SK-N-SH (cell line): ENCODE data around the gene CRB2.

Source experiments
- EP300 ChIP-seq, 2 experiments: IDR thresholded peaks; 2 replicates each; pipeline versions ENCODE4 v1.4.0 to v1.6.1; 2012; ENCODE audit warnings: borderline replicate concordance in 1 of 2, low read depth in 1 of 2, low read length in 1 of 2
- FOXJ3 ChIP-seq: sonication (generic); formaldehyde crosslinking; IDR thresholded peaks from 2 replicates; pipeline ENCODE4 v1.5.1; 2020; ENCODE audit warnings: mild to moderate bottlenecking, missing genetic modification reagents
- NRF1 ChIP-seq: IDR thresholded peaks from 2 replicates; pipeline ENCODE4 v1.6.1; 2012; ENCODE audit warnings: low read depth, mild to moderate bottlenecking, low read length
- TCF12 ChIP-seq: IDR thresholded peaks from 2 replicates; pipeline ENCODE4 v1.4.0; 2012
- TF ChIP-seq, protein P1 (sequence below): IDR thresholded peaks from 2 replicates; pipeline ENCODE4 v1.4.0; 2012; ENCODE audit warnings: low read depth
- TF ChIP-seq, protein P2 (sequence below): fragments of 200-600 bp; sonication (generic); IDR thresholded peaks from 2 replicates; pipeline ENCODE4 v1.6.1; 2017; ENCODE audit warnings: antibody characterized with exemption, mild to moderate bottlenecking, moderate library complexity

DNA sequence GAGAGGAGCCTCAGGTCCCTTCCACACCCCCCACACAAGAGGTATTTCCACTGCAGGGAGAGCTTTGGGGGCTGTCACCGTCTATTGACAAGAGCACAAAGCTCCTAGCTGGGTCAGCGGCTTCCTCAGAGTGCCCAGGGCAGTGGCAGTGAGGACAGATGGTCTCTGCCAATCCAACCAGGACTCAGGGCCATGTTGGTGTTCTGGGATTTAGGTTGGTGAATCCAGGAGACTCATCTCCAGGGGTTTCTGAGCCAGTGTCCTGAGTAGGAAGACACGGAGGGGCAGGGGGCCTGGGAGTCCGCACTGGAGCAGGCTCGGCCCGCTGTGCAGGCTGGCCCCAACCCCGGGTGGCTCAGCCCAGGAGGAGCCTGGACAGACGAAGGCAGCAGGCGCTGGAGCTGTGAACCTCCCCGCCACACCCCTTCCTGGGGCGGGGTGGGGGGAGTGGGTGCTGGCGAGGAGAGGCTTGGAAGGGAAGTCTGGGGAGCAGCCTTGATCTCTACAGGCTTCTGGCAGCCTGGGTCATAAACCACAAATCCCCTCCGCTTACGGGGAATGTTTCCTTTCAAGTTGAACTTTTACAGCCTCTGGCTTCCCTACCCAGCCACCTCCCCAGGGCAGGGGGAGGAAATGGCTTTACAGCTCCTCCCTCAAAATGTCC, 19.6 kb downstream of the CRB2 start:
- TF ChIP-seq, protein P1, sequence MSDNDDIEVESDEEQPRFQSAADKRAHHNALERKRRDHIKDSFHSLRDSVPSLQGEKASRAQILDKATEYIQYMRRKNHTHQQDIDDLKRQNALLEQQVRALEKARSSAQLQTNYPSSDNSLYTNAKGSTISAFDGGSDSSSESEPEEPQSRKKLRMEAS, result no peak
- TF ChIP-seq, protein P2, sequence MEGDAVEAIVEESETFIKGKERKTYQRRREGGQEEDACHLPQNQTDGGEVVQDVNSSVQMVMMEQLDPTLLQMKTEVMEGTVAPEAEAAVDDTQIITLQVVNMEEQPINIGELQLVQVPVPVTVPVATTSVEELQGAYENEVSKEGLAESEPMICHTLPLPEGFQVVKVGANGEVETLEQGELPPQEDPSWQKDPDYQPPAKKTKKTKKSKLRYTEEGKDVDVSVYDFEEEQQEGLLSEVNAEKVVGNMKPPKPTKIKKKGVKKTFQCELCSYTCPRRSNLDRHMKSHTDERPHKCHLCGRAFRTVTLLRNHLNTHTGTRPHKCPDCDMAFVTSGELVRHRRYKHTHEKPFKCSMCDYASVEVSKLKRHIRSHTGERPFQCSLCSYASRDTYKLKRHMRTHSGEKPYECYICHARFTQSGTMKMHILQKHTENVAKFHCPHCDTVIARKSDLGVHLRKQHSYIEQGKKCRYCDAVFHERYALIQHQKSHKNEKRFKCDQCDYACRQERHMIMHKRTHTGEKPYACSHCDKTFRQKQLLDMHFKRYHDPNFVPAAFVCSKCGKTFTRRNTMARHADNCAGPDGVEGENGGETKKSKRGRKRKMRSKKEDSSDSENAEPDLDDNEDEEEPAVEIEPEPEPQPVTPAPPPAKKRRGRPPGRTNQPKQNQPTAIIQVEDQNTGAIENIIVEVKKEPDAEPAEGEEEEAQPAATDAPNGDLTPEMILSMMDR, result no peak
- TF ChIP-seq FOXJ3 (CRISPR knock-in tag) (no peak), EP300 (IDR thresholded peaks at IDR 0.05; ENCODE audit: borderline replicate concordance in 1 of 2, low read depth in 1 of 2, low read length in 1 of 2) (no peak), TCF12 (no peak), NRF1 (no peak)
